GM12801 (cell line): ENCODE measurements around the gene SYN1.

Experiments used
- CTCF ChIP-seq: IDR thresholded peaks from one replicate; pipeline ENCODE4 v1.5.1; 2011; ENCODE audit warnings: control low read depth; ENCODE audit not compliant: insufficient read length; ENCODE audit errors: extremely low read depth

Gene SYN1

GRCh38 chrX:47651043-47651905, 31.6 kb upstream of the SYN1 start:
- TF ChIP-seq CTCF = no peak

GRCh38 chrX:47650164-47651042, 30.7 kb upstream of the SYN1 start, which contains the start of gene ELK1:
ELK1 (minus strand) TSS chrX:47650563; CDS start chrX:47641441, 9,122 bp downstream.
- TF ChIP-seq CTCF = no peak

- no peak for TF ChIP-seq CTCF
Observed at GRCh38 chrX:47649781-47650163, 30.1 kb upstream of the SYN1 start.

GRCh38 chrX:47649271-47649670, 29.6 kb upstream of the SYN1 start:
- TF ChIP-seq CTCF = no peak

GRCh38 chrX:47648376-47648775, 28.7 kb upstream of the SYN1 start:
- TF ChIP-seq CTCF = no peak

- TF ChIP-seq CTCF = no peak
Observed at GRCh38 chrX:47646636-47647035, 27.0 kb upstream of the SYN1 start.

GRCh38 chrX:47645530-47645929, 25.9 kb upstream of the SYN1 start:
- TF ChIP-seq CTCF = no peak
